ENCODE measurements around the gene EBF4. TPM values are rescaled to one million over a fixed set of nuclear protein-coding genes. Genes with fewer than 3 reads are reported as not detected.
"Not testable (repeated sequence)": the region's sequence is repeated elsewhere in the genome, so short reads cannot be mapped to it uniquely, and the experiment has no call there.

EBF4 gene
- polyA plus RNA-seq, 6 donors from 2014 or later, result 0.28 TPM; not detected in 5

DNA sequence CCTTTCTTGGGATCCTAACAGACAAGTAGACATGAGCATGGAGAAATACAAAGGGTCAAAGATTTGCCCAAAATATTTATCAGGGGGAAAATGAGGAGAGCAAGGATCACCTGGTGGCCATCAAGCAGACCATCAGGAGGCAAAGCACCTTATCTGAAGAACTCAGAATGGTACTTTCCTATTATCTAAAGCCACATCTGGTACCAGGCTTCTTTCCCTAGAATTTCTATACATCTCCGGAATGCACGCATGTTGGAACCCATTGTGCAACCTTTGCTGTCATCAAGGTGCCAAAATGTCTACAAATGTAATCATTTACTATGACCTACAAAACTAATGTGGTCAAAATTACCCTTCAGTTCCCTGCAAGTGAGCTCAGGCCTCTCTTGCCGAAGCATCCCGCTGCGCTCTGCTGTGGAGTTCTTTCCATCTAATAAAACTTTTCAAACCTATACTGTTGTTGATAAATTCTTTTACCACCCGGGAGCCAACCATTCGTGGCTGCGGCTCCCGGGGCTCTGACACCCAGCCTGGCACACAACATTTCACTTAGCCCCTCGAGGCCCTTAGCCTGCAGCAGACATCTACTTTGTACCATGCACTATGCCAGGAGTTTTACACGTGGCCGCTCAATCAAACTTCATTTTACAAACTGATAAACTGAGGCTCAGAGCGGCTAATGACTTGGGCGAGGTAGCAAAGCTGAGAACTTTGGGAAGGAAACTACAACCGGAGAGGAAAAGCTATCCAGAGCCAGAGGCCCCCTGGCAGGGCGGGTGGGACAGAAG lies 111.7 kb downstream of the EBF4 start:
- Mint-ChIP-seq H3K36me3 (peaks cover 0 to 6% of the 10 kb centered on the region in 2 donors), H3K4me1 (peaks cover 19 to 28% (median 26%) of the 10 kb centered on the region in 3 donors), H3K9me3 (peaks cover 0 to 6% (median 0%) of the 10 kb centered on the region in 7 donors), H3K27me3 (peaks cover 57 to 79% (median 72%) of the 10 kb centered on the region in 3 donors), H3K27ac (no peak overlapping the region), H3K4me3 (peak overlapping the region in 1 of 8 donors; percentile 12)
- DNase-seq, result no peak
- no peak for ATAC-seq (ENCODE audit: low read depth in 2 of 2)

DNA sequence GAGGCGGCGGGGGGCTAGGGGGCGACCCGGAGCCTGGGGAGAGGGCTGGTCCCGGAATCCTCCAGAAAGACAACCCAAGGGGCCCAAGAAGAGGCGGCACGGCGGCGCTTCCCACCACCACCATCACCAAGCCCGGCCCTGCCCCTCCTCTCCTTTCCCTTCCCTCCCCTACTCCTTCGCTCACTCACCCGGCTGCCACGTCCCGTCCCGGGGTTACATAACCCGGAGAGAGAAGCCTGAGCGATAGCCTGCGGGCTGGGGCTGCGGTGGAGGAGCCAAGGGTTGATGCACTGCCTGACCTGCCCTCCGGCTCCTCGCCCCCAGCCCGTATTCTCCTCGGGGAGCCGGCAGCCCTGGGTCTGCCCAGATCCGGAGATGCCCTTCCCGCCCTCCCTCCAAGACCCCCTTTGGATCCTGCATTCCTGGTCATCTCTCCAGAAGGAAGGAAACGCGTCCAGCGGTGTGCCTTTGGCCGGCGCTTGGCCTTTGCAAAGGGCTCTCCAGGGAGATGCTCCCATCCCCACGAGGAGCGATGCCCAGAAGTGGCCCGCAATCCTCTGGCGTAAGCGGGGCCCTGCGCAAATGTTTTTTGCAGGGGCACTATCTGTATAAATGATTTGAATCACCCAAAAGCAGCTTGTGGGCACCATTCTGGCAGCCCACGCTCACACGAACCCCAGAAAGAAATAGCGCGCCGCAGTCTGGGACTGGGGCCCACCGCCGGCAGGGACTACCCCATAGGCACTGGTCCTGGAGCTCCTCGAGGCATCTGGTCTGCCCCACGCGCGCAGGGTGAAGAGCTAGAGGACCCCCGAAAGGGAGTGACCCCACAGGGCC lies 112.5 kb downstream of the EBF4 start:
- H3K27ac Mint-ChIP-seq, result no peak overlapping the region

DNA sequence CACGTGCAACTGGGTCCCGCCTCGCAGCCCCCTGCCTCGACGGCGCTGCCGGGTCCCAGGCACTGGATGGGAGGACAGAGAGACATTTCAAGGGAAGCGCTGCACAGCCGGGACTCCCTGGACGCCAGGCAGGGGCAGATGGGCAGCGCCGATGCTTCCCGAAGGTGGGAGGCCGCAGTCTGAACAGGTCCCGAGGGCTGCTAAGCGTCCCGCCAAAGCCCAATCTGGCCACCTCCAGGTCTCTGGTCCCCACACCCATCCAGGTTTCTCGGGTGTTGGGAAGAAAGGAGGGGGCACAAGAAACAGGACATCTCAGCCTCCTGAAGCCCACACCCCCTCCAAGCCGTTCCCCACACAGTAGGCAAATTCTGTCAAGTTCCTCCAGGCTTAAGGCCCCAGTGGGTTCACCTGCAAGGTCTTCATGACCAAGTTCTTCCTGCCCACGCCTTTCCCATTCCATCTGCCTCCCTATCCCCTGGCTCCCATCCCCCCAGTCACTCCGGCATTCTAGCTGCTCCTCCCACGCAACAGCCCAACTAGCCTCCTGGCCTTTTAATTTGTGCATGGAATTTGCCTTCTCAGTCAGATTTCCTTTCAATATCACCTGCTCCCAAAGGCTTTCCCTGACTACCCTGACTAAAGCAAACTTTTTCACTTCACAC lies 113.2 kb downstream of the EBF4 start:
- no peak for DNase-seq
- ATAC-seq (ENCODE audit: low read depth in 2 of 2), result no peak
- Mint-ChIP-seq H3K4me1 (peaks cover 6 to 13% (median 13%) of the 10 kb centered on the region in 3 donors), H3K36me3 (no peaks in the 10 kb centered on the region), H3K4me3 (no peak overlapping the region), H3K27ac (no peak overlapping the region), H3K9me3 (peaks cover 0 to 7% (median under 1%) of the 10 kb centered on the region in 7 donors), H3K27me3 (peaks cover 51 to 67% (median 61%) of the 10 kb centered on the region in 3 donors)

More for the DNA sequence above, 112.5 kb downstream of the EBF4 start:
- peaks cover 55 to 73% (median 67%) of the 10 kb centered on the region in 3 donors for H3K27me3 Mint-ChIP-seq
- no peak for DNase-seq
- H3K4me1 Mint-ChIP-seq, result peaks cover 11 to 20% (median 17%) of the 10 kb centered on the region in 3 donors
- H3K9me3 Mint-ChIP-seq, result peaks cover 0 to 6% (median 0%) of the 10 kb centered on the region in 7 donors
- no peak for ATAC-seq (ENCODE audit: low read depth in 2 of 2)
- peaks cover 0 to 2% of the 10 kb centered on the region in 2 donors for H3K36me3 Mint-ChIP-seq
- no peak overlapping the region for H3K4me3 Mint-ChIP-seq

DNA sequence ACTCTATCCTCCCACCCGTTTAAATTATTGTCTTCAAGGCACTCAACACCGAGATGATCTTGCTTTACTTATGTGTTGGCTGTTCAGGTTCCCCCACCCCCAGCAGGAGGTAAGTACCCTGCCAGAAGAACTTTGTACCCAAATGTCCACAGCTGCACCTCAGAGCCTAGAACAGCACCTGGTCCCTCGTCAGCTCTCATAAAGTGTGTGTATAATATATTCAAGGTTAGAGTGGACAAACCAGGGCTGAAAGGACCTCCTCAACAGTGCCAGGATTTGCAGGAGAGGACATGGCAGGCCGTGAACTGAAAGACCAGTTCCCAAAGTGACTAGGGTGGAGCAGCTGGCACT lies 113.7 kb downstream of the EBF4 start:
- no peak overlapping the region for H3K27ac Mint-ChIP-seq
- H3K9me3 Mint-ChIP-seq, result peaks cover 0 to 11% (median 5%) of the 10 kb centered on the region in 7 donors
- peaks cover 49 to 67% (median 61%) of the 10 kb centered on the region in 3 donors for H3K27me3 Mint-ChIP-seq
- H3K36me3 Mint-ChIP-seq, result peaks cover 0 to 3% of the 10 kb centered on the region in 2 donors
- no peak for DNase-seq
- no peak overlapping the region for H3K4me3 Mint-ChIP-seq
- H3K4me1 Mint-ChIP-seq, result peaks cover under 1 to 8% (median 8%) of the 10 kb centered on the region in 3 donors
- no peak for ATAC-seq (ENCODE audit: low read depth in 2 of 2)

DNA sequence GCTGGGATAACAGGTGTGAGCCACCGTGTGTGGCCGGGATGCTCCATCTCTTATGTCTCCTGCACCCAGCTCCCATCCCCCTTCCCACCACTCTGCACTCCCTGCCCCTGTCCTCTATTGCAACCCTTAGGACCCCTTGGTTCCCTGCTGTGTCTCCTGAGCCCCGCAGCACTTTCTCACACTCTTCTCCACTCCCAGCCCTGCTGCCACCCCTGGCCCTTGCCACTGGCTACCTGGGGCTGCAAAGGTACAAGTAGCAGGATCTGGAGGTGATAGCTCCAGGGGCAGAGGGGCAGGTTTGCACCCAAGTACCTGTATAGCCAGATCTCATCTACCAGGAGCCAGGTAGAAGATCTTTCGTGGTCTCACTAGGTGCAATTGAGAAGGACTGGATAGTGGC lies 114.4 kb downstream of the EBF4 start:
- Mint-ChIP-seq H3K9me3 (peaks cover 0 to 17% (median 8%) of the 10 kb centered on the region in 7 donors), H3K4me1 (peaks cover 0 to 5% (median 3%) of the 10 kb centered on the region in 3 donors), H3K36me3 (peaks cover 0 to 10% of the 10 kb centered on the region in 2 donors), H3K27me3 (peaks cover 49 to 71% (median 63%) of the 10 kb centered on the region in 3 donors), H3K4me3 (no peak overlapping the region), H3K27ac (no peak overlapping the region)
- ATAC-seq (ENCODE audit: low read depth in 2 of 2) (no peak), DNase-seq (no peak)

DNA sequence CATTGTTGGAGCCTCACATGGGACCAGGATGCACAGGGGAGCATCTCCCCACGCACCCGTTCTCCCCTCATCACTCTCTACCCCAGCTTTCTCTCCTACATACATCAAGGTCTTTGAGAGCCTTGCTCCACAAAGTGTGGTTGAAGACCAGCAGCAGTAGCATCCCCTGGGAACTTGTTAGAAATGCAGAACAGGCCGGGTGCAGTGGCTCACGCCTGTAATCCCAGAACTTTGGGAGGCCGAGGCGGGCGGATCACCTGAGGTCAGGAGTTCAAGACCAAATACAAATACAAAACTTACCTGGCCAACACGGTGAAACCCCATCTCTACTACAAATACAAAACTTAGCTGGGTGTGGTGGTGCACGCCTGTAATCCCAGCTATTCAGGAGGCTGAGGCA lies 115.3 kb downstream of the EBF4 start:
- H3K27me3 Mint-ChIP-seq, result peaks cover 46 to 71% (median 64%) of the 10 kb centered on the region in 3 donors
- not testable (repeated sequence) for ATAC-seq (ENCODE audit: low read depth in 2 of 2); H3K4me3 Mint-ChIP-seq; H3K4me1 Mint-ChIP-seq; DNase-seq; H3K27ac Mint-ChIP-seq
- peaks cover 0 to 17% of the 10 kb centered on the region in 2 donors for H3K36me3 Mint-ChIP-seq
- H3K9me3 Mint-ChIP-seq, result peaks cover 5 to 24% (median 11%) of the 10 kb centered on the region in 7 donors

DNA sequence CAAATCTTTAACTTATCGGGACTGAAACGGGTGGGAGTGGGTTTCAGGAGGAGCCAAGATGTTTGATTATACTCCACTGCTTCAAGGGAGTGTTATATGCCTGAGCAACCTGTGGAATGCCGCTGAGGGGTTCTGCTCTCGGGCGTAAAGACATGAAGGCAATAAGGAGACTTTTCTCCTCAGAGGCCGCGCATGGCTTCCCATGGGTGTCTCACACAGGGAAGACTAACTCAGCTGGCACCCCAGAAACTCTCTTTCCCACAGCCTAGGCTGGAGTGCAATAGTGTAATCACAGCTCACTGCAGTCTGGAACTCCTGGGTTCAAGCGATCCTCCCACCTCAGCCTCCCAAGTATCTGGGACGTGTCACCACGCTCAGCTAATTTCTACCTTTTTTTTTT lies 117.1 kb downstream of the EBF4 start:
- Mint-ChIP-seq H3K9me3 (peaks cover 5 to 29% (median 15%) of the 10 kb centered on the region in 7 donors), H3K4me1 (peaks cover 0 to 5% (median 0%) of the 10 kb centered on the region in 3 donors)

More for the DNA sequence above, 117.1 kb downstream of the EBF4 start:
- no peak overlapping the region for H3K4me3 Mint-ChIP-seq
- H3K36me3 Mint-ChIP-seq, result peaks cover 0 to 17% of the 10 kb centered on the region in 2 donors
- ATAC-seq (ENCODE audit: low read depth in 2 of 2), result no peak
- no peak overlapping the region for H3K27ac Mint-ChIP-seq
- no peak for DNase-seq
- peaks cover 51 to 76% (median 67%) of the 10 kb centered on the region in 3 donors for H3K27me3 Mint-ChIP-seq

Other genes starting within 250 kb of the EBF4 start
- 100 to 1,000 TPM; 310 to 412 (median 346) TPM for gene SNRPB, start 222.0 kb upstream of the EBF4 start, polyA plus RNA-seq (ENCODE audit: low read depth in 6 of 6)
- gene ZNF343, start 183.9 kb upstream of the EBF4 start, polyA plus RNA-seq (ENCODE audit: low read depth in 6 of 6), result 10 to 100 TPM in 2 of 6 donors, 1 to 10 TPM in 3, not detected in 1; 4.6 to 13.8 (median 7.3) TPM
- not detected for gene TMC2, start 156.2 kb upstream of the EBF4 start, polyA plus RNA-seq (ENCODE audit: low read depth in 6 of 6)
- gene NOP56, start 40.1 kb upstream of the EBF4 start, polyA plus RNA-seq (ENCODE audit: low read depth in 6 of 6), result 100 to 1,000 TPM in 3 of 6 donors, 10 to 100 TPM in 3; 67.7 to 115 (median 95.8) TPM
- 100 to 1,000 TPM; 110 to 149 (median 128) TPM for gene IDH3B, start 28.6 kb upstream of the EBF4 start, polyA plus RNA-seq (ENCODE audit: low read depth in 6 of 6)
- not detected for gene CPXM1, start 107.8 kb downstream of the EBF4 start, polyA plus RNA-seq (ENCODE audit: low read depth in 6 of 6)
- not detected for gene C20orf141, start 122.2 kb downstream of the EBF4 start, polyA plus RNA-seq (ENCODE audit: low read depth in 6 of 6)
- not detected for gene TMEM239, start 123.6 kb downstream of the EBF4 start, polyA plus RNA-seq (ENCODE audit: low read depth in 6 of 6)
- 10 to 100 TPM; 16.6 to 38.4 (median 22.5) TPM for gene PCED1A, start 147.9 kb downstream of the EBF4 start, polyA plus RNA-seq (ENCODE audit: low read depth in 6 of 6)
- 10 to 100 TPM; 23.2 to 36.6 (median 29.1) TPM for gene VPS16, start 148.0 kb downstream of the EBF4 start, polyA plus RNA-seq (ENCODE audit: low read depth in 6 of 6)
- gene PTPRA, start 180.7 kb downstream of the EBF4 start, polyA plus RNA-seq (ENCODE audit: low read depth in 6 of 6), result 10 to 100 TPM; 22.9 to 50.9 (median 31.6) TPM